BJ (cell line): ENCODE measurements around the gene OR5M8. TPM values are rescaled to one million over a fixed set of nuclear protein-coding genes. Genes with fewer than 3 reads are reported as not detected.

ENCODE experiments used
- CTCF ChIA-PET: fragments of 350-600 bp; formaldehyde crosslinking; extraction: SDS; loops from one replicate; lab custom pipeline; 2021; ENCODE audit warnings: antibody characterized with exemption, inconsistent platforms; lab: Yijun Ruan, JAX
- POLR2A ChIA-PET: fragments of 300-600 bp; sonication (Branson Sonifier 250); formaldehyde crosslinking; extraction: SDS; loops from one replicate; lab custom pipeline; 2021; ENCODE audit warnings: antibody characterized with exemption; lab: Charles Lee
- DNase-seq: peaks from one replicate; pipeline ENCODE4 v3.0.0-alpha.2; 2011; ENCODE audit warnings: low read depth
- H3K27me3 ChIP-seq: 2 replicates; pipeline ENCODE4 v1.6.0; 2011; ENCODE audit warnings: low read length; ENCODE audit not compliant: control insufficient read depth, insufficient read depth
- H3K36me3 ChIP-seq: 2 replicates; pipeline ENCODE4 v1.5.1; 2011; ENCODE audit warnings: low read length; ENCODE audit not compliant: control insufficient read depth, insufficient read depth
- H3K4me3 ChIP-seq: 2 replicates; pipeline ENCODE4 v1.5.1; 2011; ENCODE audit warnings: low read depth, mild to moderate bottlenecking, control low read depth, low read length
- polyA plus RNA-seq: library from polyadenylated mRNA; depleted of rRNA; stranded (reverse); fragments of >200 nt; gene quantifications from 2 replicates; pipeline ENCODE4 v1.2.3, GENCODE V29; 2011; rRNA removed
- TF ChIP-seq, protein P1 (sequence below): IDR thresholded peaks from 2 replicates; pipeline ENCODE4 v1.5.1; 2011; ENCODE audit warnings: low read depth, mild to moderate bottlenecking, control low read depth, inconsistent platforms, low read length, moderate library complexity; ENCODE audit not compliant: insufficient read depth

OR5M8 gene
- polyA plus RNA-seq, 1 experiment: not detected

DNA sequence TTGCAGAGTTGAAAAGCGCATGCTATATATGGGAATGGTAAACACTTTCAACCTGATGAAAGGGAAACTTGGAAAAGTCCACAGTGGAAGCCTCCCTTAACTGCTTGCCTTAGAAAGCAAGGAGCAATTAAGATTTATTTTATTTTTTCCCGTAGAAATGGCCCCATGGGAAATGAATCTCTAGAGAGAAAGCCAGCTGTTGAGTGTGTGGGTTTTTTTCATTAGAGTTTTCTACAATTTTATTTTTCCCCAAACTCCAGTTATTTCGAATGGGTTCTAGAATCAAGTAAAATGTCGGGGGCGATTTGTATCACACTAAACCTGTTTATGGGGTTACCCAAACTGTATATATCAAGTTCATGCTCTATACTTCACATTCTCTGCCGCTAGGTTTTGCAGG is 17.9 kb downstream of the OR5M8 start, which contains the start of gene OR5M3:
Gene OR5M3 (minus strand): TSS at position 101 of the 400 bp plus-strand sequence. CDS start 2,855 bp downstream, outside the sequence.
- Histone ChIP-seq H3K27me3 (no peaks in the 10 kb centered on the region), H3K4me3 (no peak within 1 kb of the TSS), H3K36me3 (no peaks in the 10 kb centered on the region)
- POLR2A ChIA-PET: no interaction called here
- TF ChIP-seq, protein P1, sequence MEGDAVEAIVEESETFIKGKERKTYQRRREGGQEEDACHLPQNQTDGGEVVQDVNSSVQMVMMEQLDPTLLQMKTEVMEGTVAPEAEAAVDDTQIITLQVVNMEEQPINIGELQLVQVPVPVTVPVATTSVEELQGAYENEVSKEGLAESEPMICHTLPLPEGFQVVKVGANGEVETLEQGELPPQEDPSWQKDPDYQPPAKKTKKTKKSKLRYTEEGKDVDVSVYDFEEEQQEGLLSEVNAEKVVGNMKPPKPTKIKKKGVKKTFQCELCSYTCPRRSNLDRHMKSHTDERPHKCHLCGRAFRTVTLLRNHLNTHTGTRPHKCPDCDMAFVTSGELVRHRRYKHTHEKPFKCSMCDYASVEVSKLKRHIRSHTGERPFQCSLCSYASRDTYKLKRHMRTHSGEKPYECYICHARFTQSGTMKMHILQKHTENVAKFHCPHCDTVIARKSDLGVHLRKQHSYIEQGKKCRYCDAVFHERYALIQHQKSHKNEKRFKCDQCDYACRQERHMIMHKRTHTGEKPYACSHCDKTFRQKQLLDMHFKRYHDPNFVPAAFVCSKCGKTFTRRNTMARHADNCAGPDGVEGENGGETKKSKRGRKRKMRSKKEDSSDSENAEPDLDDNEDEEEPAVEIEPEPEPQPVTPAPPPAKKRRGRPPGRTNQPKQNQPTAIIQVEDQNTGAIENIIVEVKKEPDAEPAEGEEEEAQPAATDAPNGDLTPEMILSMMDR: no peak
- no peak for DNase-seq
- CTCF ChIA-PET: no interaction called here

GRCh38 chr11:56457076-56457475 is 34.1 kb downstream of the OR5M8 start:
- CTCF ChIA-PET: interaction anchor here (0.7 kb wide), 1 partner anchor 212 kb away, joined by 5 read pairs; no protein-coding TSS in a partner anchor
- DNase-seq: no peak
- POLR2A ChIA-PET: no interaction called here
- no peak overlapping the region for H3K4me3 ChIP-seq
- no peaks in the 10 kb centered on the region for H3K36me3 ChIP-seq
- no peaks in the 10 kb centered on the region for H3K27me3 ChIP-seq
- TF ChIP-seq, protein P1: no peak

- H3K4me3 ChIP-seq: no peak overlapping the region
- ChIA-PET CTCF (no interaction called here), POLR2A (no interaction called here)
- DNase-seq: no peak
- H3K36me3 ChIP-seq: no peaks in the 10 kb centered on the region
- H3K27me3 ChIP-seq: no peaks in the 10 kb centered on the region
- TF ChIP-seq, protein P1: no peak
Measured at GRCh38 chr11:56453521-56453920, 37.6 kb downstream of the OR5M8 start.

Other genes with a start within 250 kb of the OR5M8 start
- not detected in 2 replicates for gene OR5T3, start 239.1 kb downstream of the OR5M8 start, polyA plus RNA-seq
- not detected in 2 replicates for gene OR5T1, start 217.2 kb downstream of the OR5M8 start, polyA plus RNA-seq
- gene OR8H1, start 199.1 kb downstream of the OR5M8 start, polyA plus RNA-seq: not detected in 2 replicates
- gene OR8K3, start 176.2 kb downstream of the OR5M8 start, polyA plus RNA-seq: not detected in 2 replicates
- not detected in 2 replicates for gene OR8K1, start 145.3 kb downstream of the OR5M8 start, polyA plus RNA-seq
- not detected in 2 replicates for gene OR8J1, start 137.1 kb downstream of the OR5M8 start, polyA plus RNA-seq
- not detected in 2 replicates for gene OR8U1, start 115.7 kb downstream of the OR5M8 start, polyA plus RNA-seq
- not detected in 2 replicates for gene OR5AL1, start 78.7 kb downstream of the OR5M8 start, polyA plus RNA-seq
- gene OR5M3, start 18.0 kb downstream of the OR5M8 start, polyA plus RNA-seq: not detected in 2 replicates
- gene OR5M11, start 51.9 kb upstream of the OR5M8 start, polyA plus RNA-seq: not detected in 2 replicates
- not detected in 2 replicates for gene OR5M10, start 86.4 kb upstream of the OR5M8 start, polyA plus RNA-seq
- gene OR5M1, start 123.5 kb upstream of the OR5M8 start, polyA plus RNA-seq: not detected in 2 replicates
- gene OR5AP2, start 151.1 kb upstream of the OR5M8 start, polyA plus RNA-seq: not detected in 2 replicates
- gene OR5AR1, start 172.3 kb upstream of the OR5M8 start, polyA plus RNA-seq: not detected in 2 replicates
- gene OR9G1, start 207.7 kb upstream of the OR5M8 start, polyA plus RNA-seq: not detected in 2 replicates